HCT116 (cell line): Measurements from ENCODE around the gene OS9. TPM values are rescaled to one million over a fixed set of nuclear protein-coding genes. Genes with fewer than 3 reads are reported as not detected.

Source experiments
- ATAC-seq: fragments of 200-7000 bp; cut with Tn5 transposase; 2 replicates; pipeline ENCODE4 v1.9.1; 2020; ENCODE audit warnings: mild to moderate bottlenecking, moderate library complexity
- BruUV-seq: library from RNA; stranded (reverse); fragments of 400-500 nt; replicated peaks from 2 replicates; lab custom pipeline; 2021; lab: Mats Ljungman, UMichigan
- CTCF ChIA-PET: fragments of 300-600 bp; sonication (Branson Sonifier 250); formaldehyde crosslinking; loops from one replicate; lab custom pipeline; 2021; ENCODE audit warnings: antibody characterized with exemption; lab: Charles Lee
- POLR2A ChIA-PET: fragments of 300-600, 350-600 bp; sonication (Branson Sonifier 250); formaldehyde crosslinking; loops from one replicate; lab custom pipeline; 2021; ENCODE audit warnings: antibody characterized with exemption; lab: Charles Lee
- RAD21 ChIA-PET, 2 experiments: fragments of 300-600 bp; sonication (Branson Sonifier 250); formaldehyde crosslinking; loops; one replicate each; lab custom pipeline; 2023; ENCODE audit warnings: low total read pairs in 2 of 2; ENCODE audit not compliant: uncharacterized antibody in 2 of 2, unreplicated experiment in 2 of 2, low non-redundant PET in 1 of 2; lab: Charles Lee
- DNase-seq: peaks from one replicate; pipeline ENCODE4 v3.0.0-alpha.2; 2010; ENCODE audit warnings: low read depth, low spot score
- H2AFZ ChIP-seq: fragments of 200-600 bp; shearing (Covaris generic), sonication (generic); 2 replicates; pipeline ENCODE4 v1.6.1; 2017; ENCODE audit warnings: low read depth, mixed run types, mixed read lengths, antibody characterized with exemption, low read length; ENCODE audit not compliant: poor library complexity, severe bottlenecking
- H3K27ac ChIP-seq: 2 replicates; pipeline ENCODE4 v1.5.1; 2012; ENCODE audit warnings: low read depth, low read length
- H3K27me3 ChIP-seq: fragments of 200-600 bp; sonication (generic); 2 replicates; pipeline ENCODE4 v1.6.1; 2016; ENCODE audit warnings: mixed run types, low read length, mixed read lengths; ENCODE audit not compliant: insufficient read depth
- H3K36me3 ChIP-seq, 2 experiments: fragments of 200-500 bp in 1 of 2; fragments of 200-600 bp in 1 of 2; sonication (Bioruptor generic) in 1 of 2; sonication (generic) in 1 of 2; 2 replicates each; pipeline versions ENCODE4 v1.5.1 to v1.6.1; 2014 to 2016; ENCODE audit warnings: low read length in 2 of 2, inconsistent platforms in 1 of 2, mixed read lengths in 1 of 2, mixed run types in 1 of 2; ENCODE audit not compliant: insufficient read depth in 2 of 2, control insufficient read depth in 1 of 2
- H3K4me1 ChIP-seq, 2 experiments: fragments of 200-600 bp in 1 of 2; sonication (generic) in 1 of 2; 2 replicates each; pipeline versions ENCODE4 v1.5.1 to v1.6.1; 2012 to 2017; ENCODE audit warnings: low read length in 2 of 2, inconsistent platforms in 1 of 2, mild to moderate bottlenecking in 1 of 2, mixed read lengths in 1 of 2, mixed run types in 1 of 2, moderate library complexity in 1 of 2; ENCODE audit not compliant: insufficient read depth in 2 of 2, control insufficient read depth in 1 of 2
- H3K4me2 ChIP-seq: fragments of 200-600 bp; sonication (generic); 2 replicates; pipeline ENCODE4 v1.6.1; 2017; ENCODE audit warnings: mixed run types, low read length, mixed read lengths
- H3K4me3 ChIP-seq, 2 experiments: fragments of 200-600 bp in 1 of 2; sonication (generic) in 1 of 2; replicated peaks in 1 of 2; 2 replicates each; pipeline ENCODE4 v1.5.1; 2011 to 2016; ENCODE audit warnings: low read length in 2 of 2, control low read depth in 1 of 2, low read depth in 1 of 2, mild to moderate bottlenecking in 1 of 2, mixed read lengths in 1 of 2, mixed run types in 1 of 2
- H3K79me2 ChIP-seq: fragments of 200-600 bp; sonication (generic); 2 replicates; pipeline ENCODE4 v1.6.1; 2017; ENCODE audit warnings: mild to moderate bottlenecking, mixed run types, low read length, moderate library complexity, mixed read lengths; ENCODE audit not compliant: insufficient read depth
- H3K9ac ChIP-seq: fragments of 200-600 bp; sonication (generic); 2 replicates; pipeline ENCODE4 v1.6.1; 2016; ENCODE audit warnings: low read length, mixed read lengths
- H3K9me2 ChIP-seq: fragments of 200-600 bp; sonication (generic), shearing (Covaris generic); 2 replicates; pipeline ENCODE4 v1.6.1; 2017; ENCODE audit warnings: mixed run types, mild to moderate bottlenecking, moderate library complexity; ENCODE audit not compliant: insufficient read depth
- H3K9me3 ChIP-seq, 2 experiments: fragments of 200-500 bp in 1 of 2; fragments of 200-600 bp in 1 of 2; sonication (Bioruptor generic) in 1 of 2; sonication (generic) in 1 of 2; 2 replicates each; pipeline ENCODE4 v1.6.1; 2014 to 2017; ENCODE audit warnings: low read length in 2 of 2, mixed read lengths in 2 of 2, inconsistent platforms in 1 of 2, low read depth in 1 of 2, mild to moderate bottlenecking in 1 of 2, mixed run types in 1 of 2, moderate library complexity in 1 of 2; ENCODE audit not compliant: control insufficient read depth in 1 of 2, insufficient read depth in 1 of 2
- H4K20me1 ChIP-seq: fragments of 200-600 bp; sonication (generic), shearing (Covaris generic); 2 replicates; pipeline ENCODE4 v1.6.1; 2017; ENCODE audit warnings: mixed run types, mild to moderate bottlenecking, moderate library complexity; ENCODE audit not compliant: insufficient read depth
- EGR1 ChIP-seq: IDR thresholded peaks from 2 replicates; pipeline ENCODE4 v1.6.1; 2012; ENCODE audit warnings: low read depth
- FOSL1 ChIP-seq: IDR thresholded peaks from 2 replicates; pipeline ENCODE4 v1.6.1; 2012; ENCODE audit warnings: low read depth
- REST ChIP-seq: IDR thresholded peaks from 2 replicates; pipeline ENCODE4 v1.6.1; 2012; ENCODE audit warnings: low read depth
- TCF7L2 ChIP-seq: IDR thresholded peaks from 2 replicates; pipeline ENCODE4 v1.7.0; 2011; ENCODE audit warnings: borderline replicate concordance, inconsistent platforms; ENCODE audit not compliant: insufficient read depth, insufficient read length; ENCODE audit errors: extremely low read depth
- intact Hi-C: fragments of 100-400 bp; cut with micrococcal nuclease; formaldehyde crosslinking; loops from 2 replicates; pipeline ENCODE4 v1.10.0; 2022
- total RNA-seq: library from RNA; stranded (reverse); gene quantifications from one replicate; pipeline ENCODE4 v1.2.1, GENCODE V29; 2021; ENCODE audit not compliant: unreplicated experiment
- TF ChIP-seq, protein P1 (sequence below), 3 experiments: fragments of 200-600 bp in 1 of 3; sonication (generic) in 1 of 3; IDR thresholded peaks in 2 of 3; conservative IDR thresholded peaks in 1 of 3; 2 replicates each; pipeline ENCODE4 v1.5.1; 2012 to 2017; ENCODE audit warnings: low read depth in 2 of 3, low read length in 2 of 3, antibody characterized with exemption in 1 of 3, borderline replicate concordance in 1 of 3, control low read depth in 1 of 3, mild to moderate bottlenecking in 1 of 3, mixed read lengths in 1 of 3, mixed run types in 1 of 3, moderate library complexity in 1 of 3; ENCODE audit not compliant: insufficient read depth in 1 of 3

Gene OS9
- total RNA-seq, 1 experiment from 2014 or later = 98.4 TPM

DNA sequence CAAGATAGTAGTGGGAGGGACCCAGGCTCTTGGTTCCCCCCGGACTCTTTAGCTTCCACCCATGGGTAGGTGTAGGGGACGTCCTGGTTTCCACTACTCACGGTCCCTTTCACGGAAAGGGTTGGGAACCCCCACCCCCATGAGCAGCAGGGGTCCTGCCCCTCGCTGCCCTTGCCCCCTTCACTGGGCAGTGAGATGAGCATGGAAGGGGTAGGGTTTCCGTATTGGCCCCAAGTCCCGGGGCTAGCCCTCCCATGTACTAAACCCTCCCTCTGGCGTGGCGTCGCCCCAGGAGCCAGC is 31.9 kb downstream of the OS9 start:
- intact Hi-C loops = loop anchor here (2.0 kb wide), 1 partner anchor 17 kb away; no protein-coding TSS in a partner anchor
- DNase-seq = no peak
- CTCF ChIA-PET = interaction anchor here (0.6 to 3.1 kb wide), 12 partner anchors 16 to 270 kb away, joined by 3 to 15 read pairs (median 4); partner anchors contain the start of genes EEF1AKMT3, INHBE, METTL1 and OS9

More for the DNA sequence above, 31.9 kb downstream of the OS9 start:
- Histone ChIP-seq H2AFZ (no peak overlapping the region), H3K9me3 (no peaks in the 10 kb centered on the region), H3K36me3 (peaks cover 4 to 6% of the 10 kb centered on the region in 2 experiments; a peak in 2 of 4 replicates), H3K4me3 (peak overlapping the region; percentile 85 to 89), H3K27me3 (no peaks in the 10 kb centered on the region), H3K27ac (peak overlapping the region; percentile 92), H3K9ac (peak overlapping the region; percentile 89), H3K9me2 (no peaks in the 10 kb centered on the region), H3K79me2 (no peaks in the 10 kb centered on the region), H3K4me2 (peak overlapping the region; percentile 99), H3K4me1 (peaks cover 7 to 18% of the 10 kb centered on the region in 2 experiments; a peak in 3 of 4 replicates), H4K20me1 (no peaks in the 10 kb centered on the region)
- peak; percentile 32 for ATAC-seq
- RAD21 ChIA-PET = no interaction called here
- no TSS peak for BruUV-seq
- no peak for TF ChIP-seq TCF7L2
- no peak for TF ChIP-seq FOSL1
- TF ChIP-seq, protein P1, sequence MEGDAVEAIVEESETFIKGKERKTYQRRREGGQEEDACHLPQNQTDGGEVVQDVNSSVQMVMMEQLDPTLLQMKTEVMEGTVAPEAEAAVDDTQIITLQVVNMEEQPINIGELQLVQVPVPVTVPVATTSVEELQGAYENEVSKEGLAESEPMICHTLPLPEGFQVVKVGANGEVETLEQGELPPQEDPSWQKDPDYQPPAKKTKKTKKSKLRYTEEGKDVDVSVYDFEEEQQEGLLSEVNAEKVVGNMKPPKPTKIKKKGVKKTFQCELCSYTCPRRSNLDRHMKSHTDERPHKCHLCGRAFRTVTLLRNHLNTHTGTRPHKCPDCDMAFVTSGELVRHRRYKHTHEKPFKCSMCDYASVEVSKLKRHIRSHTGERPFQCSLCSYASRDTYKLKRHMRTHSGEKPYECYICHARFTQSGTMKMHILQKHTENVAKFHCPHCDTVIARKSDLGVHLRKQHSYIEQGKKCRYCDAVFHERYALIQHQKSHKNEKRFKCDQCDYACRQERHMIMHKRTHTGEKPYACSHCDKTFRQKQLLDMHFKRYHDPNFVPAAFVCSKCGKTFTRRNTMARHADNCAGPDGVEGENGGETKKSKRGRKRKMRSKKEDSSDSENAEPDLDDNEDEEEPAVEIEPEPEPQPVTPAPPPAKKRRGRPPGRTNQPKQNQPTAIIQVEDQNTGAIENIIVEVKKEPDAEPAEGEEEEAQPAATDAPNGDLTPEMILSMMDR (IDR thresholded peaks at IDR 0.05 in 2 of 3, conservative IDR thresholded peaks at IDR 0.05 in 1 of 3; ENCODE audit: borderline replicate concordance in 1 of 3, insufficient read depth in 1 of 3, low read depth in 2 of 3, low read length in 2 of 3) = no peak
- TF ChIP-seq EGR1 = no peak
- TF ChIP-seq REST = no peak
- POLR2A ChIA-PET = interaction anchor here (0.7 to 1.2 kb wide), 6 partner anchors 16 to 659 kb away, joined by 3 to 7 read pairs (median 4); partner anchors contain the start of genes OS9 and TSPAN31
